Stomach smooth muscle (tissue), 2 donors: ENCODE data around the gene CFAP410.

ENCODE experiments used
- H3K27ac ChIP-seq: one replicate; pipeline ENCODE4 v1.7.0; 2013; ENCODE audit warnings: mild to moderate bottlenecking, low read length, inconsistent platforms
- H3K27me3 ChIP-seq, 2 donors: one replicate each; pipeline ENCODE4 v1.7.0; 2013; ENCODE audit warnings: low read length in 2 of 2; ENCODE audit not compliant: insufficient read depth in 2 of 2, control insufficient read depth in 1 of 2
- H3K36me3 ChIP-seq, 2 donors: one replicate each; pipeline ENCODE4 v1.7.0; 2013; ENCODE audit warnings: low read length in 2 of 2; ENCODE audit not compliant: control insufficient read depth in 2 of 2, insufficient read depth in 2 of 2
- H3K4me1 ChIP-seq: one replicate; pipeline ENCODE4 v1.7.0; 2013; ENCODE audit warnings: low read length; ENCODE audit not compliant: control insufficient read depth, insufficient read depth
- H3K4me3 ChIP-seq, 2 donors: one replicate each; pipeline ENCODE4 v1.7.0; 2013; ENCODE audit warnings: low read length in 2 of 2
- H3K9ac ChIP-seq, 2 donors: one replicate each; pipeline ENCODE4 v1.7.0; 2013; ENCODE audit warnings: low read length in 2 of 2, mild to moderate bottlenecking in 1 of 2
- H3K9me3 ChIP-seq, 2 donors: one replicate each; pipeline ENCODE4 v1.7.0; 2013; ENCODE audit warnings: low read length in 2 of 2; ENCODE audit not compliant: control insufficient read depth in 2 of 2
- donor health status: healthy.
- donor health status: Pancreatic carcinoma.

CFAP410 gene

DNA sequence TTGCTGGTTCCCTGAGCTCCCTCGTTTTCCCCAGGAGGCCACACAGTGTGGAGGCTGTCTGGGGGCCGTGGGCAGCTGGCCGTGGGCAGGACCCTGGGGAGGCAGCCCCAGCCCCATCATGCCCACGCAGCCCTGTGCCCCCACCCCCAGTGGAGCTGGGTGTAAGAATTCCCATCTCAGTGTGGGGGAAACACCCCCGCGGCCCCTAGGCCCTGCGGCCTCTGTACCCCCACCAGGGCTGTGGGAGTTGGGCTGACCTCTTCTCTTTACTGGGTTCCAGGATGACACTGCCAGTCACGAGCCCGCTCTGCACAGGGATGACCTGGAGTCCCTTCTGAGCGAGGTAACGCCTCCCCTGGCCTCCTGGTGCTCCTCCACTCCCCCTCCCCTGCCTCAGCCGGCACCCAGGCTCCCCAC lies 43.1 kb downstream of the CFAP410 start:
- Histone ChIP-seq H3K36me3 (no peaks in the 10 kb centered on the region), H3K27me3 (peaks cover 6 to 16% of the 10 kb centered on the region in 2 donors), H3K4me3 (no peak overlapping the region), H3K4me1 (peaks cover 30% of the 10 kb centered on the region), H3K9me3 (no peaks in the 10 kb centered on the region), H3K9ac (no peak overlapping the region), H3K27ac (no peak overlapping the region)

DNA sequence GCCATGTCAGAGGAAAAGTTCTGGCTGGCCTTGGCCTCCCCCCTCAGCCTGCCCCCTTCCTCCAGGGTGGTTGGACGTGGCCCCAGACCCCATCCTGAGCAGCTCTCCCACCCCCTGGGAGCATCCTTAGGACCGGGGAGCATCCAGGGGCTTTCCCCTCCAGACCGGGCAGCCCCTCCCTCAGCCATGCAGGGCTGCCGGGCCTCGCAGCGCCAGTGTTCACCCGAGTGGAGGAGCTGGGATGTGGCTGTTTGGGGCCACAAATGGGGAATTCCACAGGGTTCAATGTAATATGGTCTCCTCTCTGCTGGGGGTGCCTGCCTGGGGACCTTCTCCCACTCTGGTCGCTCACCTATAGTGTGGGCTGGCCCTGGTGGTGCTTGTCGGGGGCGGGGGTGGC lies 43.5 kb downstream of the CFAP410 start:
- Histone ChIP-seq H3K9ac (no peak overlapping the region), H3K27ac (no peak overlapping the region)

DNA sequence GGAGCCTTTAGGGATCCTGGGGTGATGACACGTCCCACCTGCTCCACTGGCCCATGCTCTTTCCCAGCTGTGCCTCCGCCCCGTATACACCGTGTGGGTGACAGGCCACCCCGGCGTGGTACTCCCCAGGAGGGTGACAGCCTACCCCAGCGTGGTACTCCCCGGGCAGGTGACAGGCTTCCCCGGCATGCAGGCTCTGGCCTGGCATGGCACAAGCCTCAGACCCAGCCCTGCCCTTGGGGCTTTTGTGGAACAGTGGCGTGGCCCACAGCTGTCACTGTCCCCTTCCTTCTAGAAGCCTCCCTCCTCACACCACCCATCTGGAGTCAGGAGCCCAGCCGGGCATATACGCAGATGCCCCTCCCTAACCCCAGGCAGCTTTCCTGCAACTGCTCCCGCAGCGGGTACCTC lies 44.0 kb downstream of the CFAP410 start:
- H3K27ac ChIP-seq, result no peak overlapping the region
- no peak overlapping the region for H3K4me3 ChIP-seq
- no peaks in the 10 kb centered on the region for H3K36me3 ChIP-seq
- peaks cover 8 to 16% of the 10 kb centered on the region in 2 donors for H3K27me3 ChIP-seq
- H3K4me1 ChIP-seq, result peaks cover 23% of the 10 kb centered on the region
- no peaks in the 10 kb centered on the region for H3K9me3 ChIP-seq
- H3K9ac ChIP-seq, result no peak overlapping the region

More for the DNA sequence above, 43.5 kb downstream of the CFAP410 start:
- Histone ChIP-seq H3K9me3 (no peaks in the 10 kb centered on the region), H3K36me3 (no peaks in the 10 kb centered on the region), H3K4me3 (no peak overlapping the region), H3K27me3 (peaks cover 6 to 16% of the 10 kb centered on the region in 2 donors), H3K4me1 (peaks cover 25% of the 10 kb centered on the region)

DNA sequence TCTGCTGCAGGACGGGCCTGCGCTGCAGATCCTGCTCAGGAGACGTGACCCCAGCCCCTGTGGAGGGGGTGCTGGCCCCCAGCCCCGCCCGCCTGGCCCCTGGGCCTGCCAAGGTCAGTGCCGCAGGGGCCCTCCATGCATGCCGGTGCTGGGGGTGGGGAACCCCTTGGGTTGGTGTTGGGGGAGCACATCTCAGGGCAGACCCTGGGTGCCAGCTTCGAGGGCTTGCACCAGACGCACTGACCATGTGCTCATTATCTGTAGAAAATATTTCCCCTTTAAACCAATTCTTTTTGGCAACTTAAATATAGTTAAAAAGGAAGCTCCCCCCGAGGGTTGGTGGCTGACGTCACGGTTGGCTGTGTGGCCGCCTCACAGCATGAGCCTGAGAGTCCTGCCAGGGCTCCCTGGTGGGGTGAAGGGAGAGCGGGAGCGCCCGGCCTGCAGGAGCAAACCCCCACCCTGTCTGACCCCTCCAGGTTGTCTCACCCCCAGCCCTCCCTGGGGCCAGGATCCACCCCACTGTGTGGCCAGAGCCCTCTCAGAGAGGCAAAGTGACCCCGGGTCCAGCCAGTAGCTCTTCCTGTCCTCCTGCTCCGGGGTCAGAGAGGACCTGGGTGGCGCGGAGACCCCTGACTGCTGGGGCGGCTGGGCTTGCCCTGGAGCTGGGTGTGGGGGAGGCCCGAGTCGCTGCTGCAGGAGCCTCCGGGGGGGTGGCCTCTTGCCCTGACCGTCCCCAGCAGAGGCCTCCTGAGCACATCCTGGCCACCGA lies 44.6 kb downstream of the CFAP410 start:
- H3K4me1 ChIP-seq, result peaks cover 22% of the 10 kb centered on the region
- no peaks in the 10 kb centered on the region for H3K9me3 ChIP-seq
- H3K27ac ChIP-seq, result no peak overlapping the region
- no peak overlapping the region for H3K4me3 ChIP-seq
- H3K27me3 ChIP-seq, result peaks cover 8 to 16% of the 10 kb centered on the region in 2 donors
- no peak overlapping the region for H3K9ac ChIP-seq
- no peaks in the 10 kb centered on the region for H3K36me3 ChIP-seq

DNA sequence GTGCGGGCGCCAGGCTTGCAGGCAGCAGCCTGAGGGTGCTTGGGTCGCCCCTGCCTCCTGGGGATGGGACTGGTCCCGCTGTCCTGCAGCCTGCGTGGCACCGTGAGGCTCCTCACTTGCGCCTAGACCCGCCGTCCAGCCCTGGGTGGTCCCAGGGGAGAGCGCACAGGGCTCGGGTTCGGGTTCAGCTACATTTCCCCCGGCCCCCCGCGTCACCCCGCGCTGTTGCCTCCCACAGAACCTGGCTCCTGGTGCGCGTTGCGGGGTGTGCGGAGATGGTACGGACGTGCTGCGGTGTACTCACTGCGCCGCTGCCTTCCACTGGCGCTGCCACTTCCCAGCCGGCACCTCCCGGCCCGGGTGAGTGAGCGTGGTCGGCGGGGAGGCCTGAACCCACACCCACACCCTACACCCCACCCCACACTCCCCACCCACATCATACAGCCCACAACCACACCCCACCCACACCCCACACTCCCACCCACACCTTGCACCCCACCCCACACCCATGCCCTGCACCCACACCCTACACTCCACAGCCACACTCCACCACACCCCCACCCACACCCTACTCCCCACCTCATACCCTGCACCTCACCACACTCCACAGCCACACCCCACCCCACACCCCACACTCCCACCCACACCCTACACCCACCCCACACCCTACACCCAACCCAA lies 45.5 kb downstream of the CFAP410 start:
- Histone ChIP-seq H3K36me3 (no peaks in the 10 kb centered on the region), H3K4me1 (peaks cover 17% of the 10 kb centered on the region), H3K9me3 (no peaks in the 10 kb centered on the region), H3K27me3 (peaks cover 8 to 16% of the 10 kb centered on the region in 2 donors), H3K4me3 (no peak overlapping the region), H3K27ac (no peak overlapping the region), H3K9ac (no peak overlapping the region)

DNA sequence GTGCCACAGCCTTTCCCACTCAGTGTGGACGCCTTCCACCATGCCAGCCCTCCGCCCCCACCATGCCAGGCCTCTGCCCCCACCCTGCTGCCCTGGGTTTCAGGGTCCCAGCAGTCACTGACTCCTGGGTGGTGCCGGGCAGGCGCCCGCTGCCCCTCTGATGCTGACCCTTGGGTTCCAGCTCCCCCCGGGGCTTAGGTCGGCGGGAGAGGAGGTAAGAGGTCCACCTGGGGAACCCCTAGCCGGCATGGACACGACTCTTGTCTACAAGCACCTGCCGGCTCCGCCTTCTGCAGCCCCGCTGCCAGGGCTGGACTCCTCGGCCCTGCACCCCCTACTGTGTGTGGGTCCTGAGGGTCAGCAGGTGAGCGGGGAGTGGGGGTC lies 46.4 kb downstream of the CFAP410 start:
- H3K9me3 ChIP-seq, result no peaks in the 10 kb centered on the region

DNA sequence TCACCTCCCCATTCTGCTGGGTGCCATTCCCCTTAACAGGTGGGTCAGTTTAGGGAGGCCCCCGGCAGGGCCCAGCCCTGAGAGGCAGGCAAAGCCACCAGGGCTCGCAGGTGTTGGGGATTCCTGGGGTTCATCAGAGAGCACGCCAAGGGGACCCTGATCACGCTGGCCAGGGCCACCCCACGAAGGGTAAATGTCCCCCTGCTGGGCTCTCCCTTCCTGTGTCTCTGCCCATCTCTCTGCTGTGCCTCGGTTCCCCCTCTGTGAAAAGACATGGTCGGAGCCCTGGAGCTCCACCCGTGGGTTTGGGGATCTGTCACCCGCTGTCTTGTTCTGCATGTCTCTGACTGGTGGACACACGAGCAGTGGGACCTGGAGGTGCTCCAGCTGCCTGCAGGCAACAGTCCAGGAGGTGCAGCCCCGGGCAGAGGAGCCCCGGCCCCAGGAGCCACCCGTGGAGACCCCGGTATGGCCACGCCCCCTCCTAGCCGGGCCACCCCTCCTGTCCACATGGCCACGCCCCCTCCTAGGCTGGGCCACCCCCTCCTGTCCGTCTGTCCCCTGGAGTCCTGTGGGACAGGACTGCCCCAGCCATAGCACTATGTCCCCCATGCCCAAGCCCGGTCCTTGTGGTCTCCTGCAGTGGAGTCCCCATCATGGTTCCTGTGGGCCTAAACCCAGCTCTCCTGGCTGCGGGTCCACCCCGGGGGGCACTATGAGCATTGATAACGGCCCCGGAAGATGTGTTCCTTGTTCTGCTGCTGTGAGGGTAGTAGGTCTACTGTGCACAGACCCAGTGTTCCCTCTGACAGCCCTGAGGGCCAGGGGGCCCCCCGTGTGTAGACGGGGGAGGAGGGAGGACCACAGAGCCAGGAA lies 47.0 kb downstream of the CFAP410 start:
- peaks cover 11 to 24% of the 10 kb centered on the region in 2 donors for H3K27me3 ChIP-seq
- H3K27ac ChIP-seq, result no peak overlapping the region
- no peak overlapping the region for H3K9ac ChIP-seq
- no peaks in the 10 kb centered on the region for H3K9me3 ChIP-seq
- peaks cover 11% of the 10 kb centered on the region for H3K4me1 ChIP-seq
- H3K4me3 ChIP-seq, result no peak overlapping the region
- no peaks in the 10 kb centered on the region for H3K36me3 ChIP-seq

More for the DNA sequence above, 46.4 kb downstream of the CFAP410 start:
- H3K4me3 ChIP-seq, result no peak overlapping the region
- no peaks in the 10 kb centered on the region for H3K36me3 ChIP-seq
- no peak overlapping the region for H3K9ac ChIP-seq
- H3K27me3 ChIP-seq, result peaks cover 9 to 18% of the 10 kb centered on the region in 2 donors
- H3K27ac ChIP-seq, result no peak overlapping the region
- H3K4me1 ChIP-seq, result peaks cover 16% of the 10 kb centered on the region

DNA sequence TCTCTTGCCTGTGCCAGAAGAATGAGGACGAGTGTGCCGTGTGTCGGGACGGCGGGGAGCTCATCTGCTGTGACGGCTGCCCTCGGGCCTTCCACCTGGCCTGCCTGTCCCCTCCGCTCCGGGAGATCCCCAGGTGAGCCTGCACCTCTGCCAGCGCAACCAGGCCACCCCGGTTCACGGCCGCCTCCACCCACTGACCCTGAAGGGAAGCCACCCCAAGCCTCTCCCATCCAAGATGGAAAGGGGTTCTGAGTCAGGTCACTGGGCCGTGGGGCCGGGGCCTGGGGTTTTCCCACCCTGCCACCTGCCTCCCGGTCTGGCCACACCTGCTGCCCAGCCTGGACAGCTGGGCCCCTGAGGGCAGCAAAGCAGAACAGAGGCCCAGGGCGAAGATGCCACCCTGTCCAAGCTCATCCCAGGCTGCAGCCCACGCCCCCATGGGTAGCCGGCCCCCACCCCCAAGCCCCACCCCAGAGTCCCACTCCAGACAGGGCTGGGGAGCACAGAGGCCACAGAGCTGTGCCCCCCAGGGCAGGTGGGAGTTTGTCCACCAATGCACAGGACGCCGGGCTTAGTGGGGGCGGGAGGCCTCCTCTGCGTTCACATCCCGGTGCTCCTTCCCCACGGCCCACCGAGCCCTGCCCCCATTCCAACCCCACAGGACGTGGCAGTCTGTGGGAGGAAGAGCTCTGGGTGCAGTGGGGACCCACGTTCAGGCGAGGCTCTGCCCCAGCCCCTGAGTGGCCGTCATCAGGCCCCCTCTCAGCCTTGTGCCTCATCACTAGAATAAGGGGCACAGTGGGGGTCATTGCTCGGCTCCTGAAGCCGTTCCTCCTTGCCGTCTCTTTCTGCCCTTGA lies 47.9 kb downstream of the CFAP410 start:
- Histone ChIP-seq H3K9ac (no peak overlapping the region), H3K9me3 (no peaks in the 10 kb centered on the region), H3K27ac (no peak overlapping the region), H3K4me1 (peaks cover 11% of the 10 kb centered on the region), H3K27me3 (peaks cover 15 to 28% of the 10 kb centered on the region in 2 donors), H3K4me3 (no peak overlapping the region), H3K36me3 (no peaks in the 10 kb centered on the region)

DNA sequence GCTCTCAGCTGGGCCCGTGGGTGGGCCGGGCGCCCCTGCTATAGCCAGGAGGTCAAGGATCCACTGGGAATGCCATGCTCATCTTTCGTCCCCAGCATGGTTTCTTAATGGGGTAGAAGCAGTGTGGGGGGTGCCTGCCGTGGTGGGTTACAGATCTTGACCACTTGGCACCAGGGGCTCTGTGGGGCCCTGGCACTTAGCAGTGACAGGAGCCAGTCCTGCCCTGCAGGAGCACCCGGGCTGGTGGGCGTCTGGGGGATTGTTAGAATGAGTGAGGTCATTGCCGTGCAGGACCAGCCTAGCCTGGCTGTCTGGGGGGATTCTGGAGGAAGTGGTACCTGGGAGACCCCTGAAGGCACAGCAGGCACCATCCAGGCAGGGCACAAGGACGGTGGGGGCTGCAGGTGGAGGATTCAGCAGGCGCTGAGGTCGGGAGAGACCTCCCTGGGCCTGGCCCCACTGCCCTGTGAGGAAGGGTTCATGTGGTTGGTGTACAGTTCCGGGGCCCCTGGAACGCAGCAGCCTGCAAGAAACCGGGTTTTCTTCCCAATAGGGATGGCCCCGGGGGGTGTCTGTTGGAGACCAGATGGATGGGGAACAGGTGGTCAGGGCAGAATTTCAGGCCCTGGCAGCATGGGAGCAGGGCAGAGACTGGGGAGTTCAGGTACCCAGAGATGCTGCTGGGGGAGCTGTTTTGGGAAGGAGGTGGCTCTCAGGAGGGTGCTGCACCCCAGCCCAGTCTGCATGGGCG lies 48.7 kb downstream of the CFAP410 start:
- H3K9me3 ChIP-seq, result no peaks in the 10 kb centered on the region
- peaks cover 15 to 28% of the 10 kb centered on the region in 2 donors for H3K27me3 ChIP-seq
- H3K4me1 ChIP-seq, result peaks cover 10% of the 10 kb centered on the region
- no peaks in the 10 kb centered on the region for H3K36me3 ChIP-seq
- H3K4me3 ChIP-seq, result no peak overlapping the region
- H3K9ac ChIP-seq, result no peak overlapping the region
- H3K27ac ChIP-seq, result no peak overlapping the region
